ENCODE measurements around the gene PTGES. TPM values are rescaled to one million over a fixed set of nuclear protein-coding genes. Genes with fewer than 3 reads are reported as not detected.

PTGES gene
- total RNA-seq, 1 experiment from 2014 or later: 17.2 TPM

DNA sequence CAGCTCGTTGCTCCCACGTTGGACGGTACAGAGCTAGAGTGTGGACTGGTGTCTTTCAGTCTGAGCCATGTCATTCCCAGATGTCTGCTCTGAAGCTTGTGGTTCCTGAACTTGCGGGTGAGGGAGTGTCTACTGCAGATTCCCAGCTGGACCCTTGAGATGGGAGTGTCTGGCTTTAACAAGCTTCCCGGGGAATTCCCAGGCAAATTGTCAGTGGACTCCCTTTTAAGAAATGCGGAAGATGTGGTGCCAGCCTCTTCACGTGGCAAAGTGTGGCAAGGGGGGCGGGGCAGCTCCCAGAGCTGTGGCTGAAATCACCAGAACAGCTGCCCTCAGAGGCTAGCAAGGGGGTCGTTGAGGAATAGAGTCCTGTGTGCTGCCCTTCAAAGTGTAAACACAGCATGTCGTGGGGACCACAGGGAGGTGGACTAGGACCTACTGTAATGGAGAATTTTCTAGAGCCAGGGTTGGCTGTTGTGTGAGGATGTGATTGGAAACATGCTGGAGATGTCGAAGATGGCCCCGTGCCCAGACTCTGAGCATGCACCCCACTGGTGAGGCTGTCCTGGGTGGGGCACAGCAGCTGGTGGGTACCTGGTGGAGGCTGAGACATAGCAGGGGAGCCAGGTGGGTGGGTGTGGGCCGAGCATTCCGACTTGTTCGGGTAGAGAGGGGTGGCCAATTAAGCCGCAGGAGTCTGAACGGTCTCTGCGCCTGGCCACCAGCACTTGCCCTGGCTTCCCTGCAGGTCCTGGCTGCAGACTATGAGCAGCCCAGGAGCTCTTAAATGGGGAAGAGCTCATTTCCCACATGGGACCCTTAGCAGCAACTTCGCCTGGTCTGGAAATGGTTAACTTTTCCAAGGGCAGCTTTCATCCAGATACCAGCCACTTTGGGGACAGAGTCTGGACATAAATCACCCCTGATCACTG is 50.0 kb downstream of the PTGES start:
- H3K9ac ChIP-seq (ENCODE audit: low read length): no peak overlapping the region
- no peak overlapping the region for H3K4me3 ChIP-seq (replicated peaks in 1 of 2; ENCODE audit: low read depth in 1 of 2, low read length in 2 of 2)
- intact Hi-C loops (cut with micrococcal nuclease): no loop called here
- no peaks in the 10 kb centered on the region for H3K9me2 ChIP-seq (ENCODE audit: insufficient read depth)
- TF ChIP-seq EZH2phosphoT487 (IDR thresholded peaks at IDR 0.05; ENCODE audit: borderline replicate concordance): no peak
- no peak for TF ChIP-seq ZFX (IDR thresholded peaks at IDR 0.05)
- 0 out of 2 replicates have a peak, but pooled peaks cover 3% of the 10 kb centered on the region for H3K79me2 ChIP-seq (ENCODE audit: insufficient read depth, low read length)
- H4K20me1 ChIP-seq (ENCODE audit: insufficient read depth): no peaks in the 10 kb centered on the region
- RAD21 ChIA-PET (ENCODE audit: low non-redundant PET in 1 of 2, low total read pairs in 2 of 2, uncharacterized antibody in 2 of 2, unreplicated experiment in 2 of 2): no interaction called here
- H3K36me3 ChIP-seq (ENCODE audit: control insufficient read depth in 1 of 2, insufficient read depth in 2 of 2, low read length in 2 of 2): no peaks in the 10 kb centered on the region
- CTCF ChIA-PET: interaction anchor here (0.7 kb wide), 1 partner anchor 24 kb away, joined by 3 read pairs; no protein-coding TSS in a partner anchor
- no TSS peak for BruUV-seq (replicated peaks)
- no peak overlapping the region for H2AFZ ChIP-seq (ENCODE audit: low read depth, low read length, poor library complexity, severe bottlenecking)
- no peak for ATAC-seq
- H3K27me3 ChIP-seq (ENCODE audit: insufficient read depth, low read length): no peaks in the 10 kb centered on the region
- H3K9me3 ChIP-seq (ENCODE audit: control insufficient read depth in 1 of 2, insufficient read depth in 1 of 2, low read depth in 1 of 2, low read length in 2 of 2): no peaks in the 10 kb centered on the region
- POLR2A ChIA-PET: no interaction called here
- H3K4me1 ChIP-seq (ENCODE audit: control insufficient read depth in 1 of 2, insufficient read depth in 2 of 2, low read length in 2 of 2): peaks cover 2 to 6% of the 10 kb centered on the region in 2 experiments; a peak in 3 of 4 replicates
- no peak for DNase-seq (ENCODE audit: low read depth, low spot score)
- no peak overlapping the region for H3K4me2 ChIP-seq (ENCODE audit: low read length)
- H3K27ac ChIP-seq (ENCODE audit: low read depth, low read length): no peak overlapping the region

DNA sequence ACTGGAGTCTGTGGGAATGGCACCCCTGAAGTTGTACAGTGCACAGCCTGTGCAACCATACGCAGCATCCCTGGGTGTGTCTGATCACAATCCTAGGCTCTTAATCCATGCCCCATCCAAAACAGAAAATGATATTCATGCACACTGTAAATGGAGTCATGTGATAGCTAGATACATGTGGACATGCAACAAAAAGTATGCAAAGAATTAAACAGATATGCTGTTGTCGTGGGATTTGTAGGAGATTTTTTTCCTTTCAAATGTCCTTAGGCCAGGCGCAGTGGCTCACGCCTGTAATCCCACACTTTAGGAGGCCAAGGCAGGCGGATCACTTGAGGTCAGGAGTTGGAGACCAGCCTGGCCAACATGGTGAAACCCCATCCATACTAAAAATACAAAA is 51.3 kb downstream of the PTGES start:
- Histone ChIP-seq H3K27ac (ENCODE audit: low read depth, low read length) (no peak overlapping the region), H3K4me2 (ENCODE audit: low read length) (no peak overlapping the region), H2AFZ (ENCODE audit: low read depth, low read length, poor library complexity, severe bottlenecking) (no peak overlapping the region), H3K4me3 (replicated peaks in 1 of 2; ENCODE audit: low read depth in 1 of 2, low read length in 2 of 2) (no peak overlapping the region), H3K9me3 (ENCODE audit: control insufficient read depth in 1 of 2, insufficient read depth in 1 of 2, low read depth in 1 of 2, low read length in 2 of 2) (no peaks in the 10 kb centered on the region), H4K20me1 (ENCODE audit: insufficient read depth) (no peaks in the 10 kb centered on the region), H3K79me2 (ENCODE audit: insufficient read depth, low read length) (0 out of 2 replicates have a peak, but pooled peaks cover 3% of the 10 kb centered on the region), H3K4me1 (ENCODE audit: control insufficient read depth in 1 of 2, insufficient read depth in 2 of 2, low read length in 2 of 2) (peaks cover 11 to 18% of the 10 kb centered on the region in 2 experiments; a peak in 3 of 4 replicates), H3K9me2 (ENCODE audit: insufficient read depth) (no peaks in the 10 kb centered on the region), H3K36me3 (ENCODE audit: control insufficient read depth in 1 of 2, insufficient read depth in 2 of 2, low read length in 2 of 2) (no peaks in the 10 kb centered on the region), H3K27me3 (ENCODE audit: insufficient read depth, low read length) (no peaks in the 10 kb centered on the region), H3K9ac (ENCODE audit: low read length) (no peak overlapping the region)
- DNase-seq (ENCODE audit: low read depth, low spot score) (no peak), ATAC-seq (no peak)
- intact Hi-C loops (cut with micrococcal nuclease): no loop called here
- ChIA-PET CTCF (no interaction called here), RAD21 (ENCODE audit: low non-redundant PET in 1 of 2, low total read pairs in 2 of 2, uncharacterized antibody in 2 of 2, unreplicated experiment in 2 of 2) (no interaction called here), POLR2A (no interaction called here)
- no TSS peak for BruUV-seq (replicated peaks)
- TF ChIP-seq EZH2phosphoT487 (IDR thresholded peaks at IDR 0.05; ENCODE audit: borderline replicate concordance) (no peak), CBX3 (IDR thresholded peaks at IDR 0.05; ENCODE audit: low read depth) (no peak), ELF1 (IDR thresholded peaks at IDR 0.05; ENCODE audit: borderline replicate concordance, low read depth) (no peak), EGR1 (IDR thresholded peaks at IDR 0.05; ENCODE audit: low read depth) (no peak), EZH2 (IDR thresholded peaks at IDR 0.05) (no peak), RAD21 (IDR thresholded peaks at IDR 0.05; ENCODE audit: low read depth) (no peak), JUND (IDR thresholded peaks at IDR 0.05) (no peak), SRF (IDR thresholded peaks at IDR 0.05; ENCODE audit: low read depth) (no peak), POLR2A (IDR thresholded peaks at IDR 0.05; ENCODE audit: borderline replicate concordance, extremely low read depth, insufficient read depth, insufficient read length) (no peak), POLR2AphosphoS5 (IDR thresholded peaks at IDR 0.05; ENCODE audit: low read depth, low read length) (no peak), SP1 (IDR thresholded peaks at IDR 0.05; ENCODE audit: low read depth) (no peak), TCF7L2 (IDR thresholded peaks at IDR 0.05; ENCODE audit: borderline replicate concordance, extremely low read depth, insufficient read depth, insufficient read length) (no peak), SIN3A (IDR thresholded peaks at IDR 0.05; ENCODE audit: low read depth) (no peak)
- TF ChIP-seq, protein P1, sequence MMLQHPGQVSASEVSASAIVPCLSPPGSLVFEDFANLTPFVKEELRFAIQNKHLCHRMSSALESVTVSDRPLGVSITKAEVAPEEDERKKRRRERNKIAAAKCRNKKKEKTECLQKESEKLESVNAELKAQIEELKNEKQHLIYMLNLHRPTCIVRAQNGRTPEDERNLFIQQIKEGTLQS (IDR thresholded peaks at IDR 0.05): no peak
- TF ChIP-seq, protein P2, sequence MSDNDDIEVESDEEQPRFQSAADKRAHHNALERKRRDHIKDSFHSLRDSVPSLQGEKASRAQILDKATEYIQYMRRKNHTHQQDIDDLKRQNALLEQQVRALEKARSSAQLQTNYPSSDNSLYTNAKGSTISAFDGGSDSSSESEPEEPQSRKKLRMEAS (IDR thresholded peaks at IDR 0.05): no peak
- TF ChIP-seq, protein P3, sequence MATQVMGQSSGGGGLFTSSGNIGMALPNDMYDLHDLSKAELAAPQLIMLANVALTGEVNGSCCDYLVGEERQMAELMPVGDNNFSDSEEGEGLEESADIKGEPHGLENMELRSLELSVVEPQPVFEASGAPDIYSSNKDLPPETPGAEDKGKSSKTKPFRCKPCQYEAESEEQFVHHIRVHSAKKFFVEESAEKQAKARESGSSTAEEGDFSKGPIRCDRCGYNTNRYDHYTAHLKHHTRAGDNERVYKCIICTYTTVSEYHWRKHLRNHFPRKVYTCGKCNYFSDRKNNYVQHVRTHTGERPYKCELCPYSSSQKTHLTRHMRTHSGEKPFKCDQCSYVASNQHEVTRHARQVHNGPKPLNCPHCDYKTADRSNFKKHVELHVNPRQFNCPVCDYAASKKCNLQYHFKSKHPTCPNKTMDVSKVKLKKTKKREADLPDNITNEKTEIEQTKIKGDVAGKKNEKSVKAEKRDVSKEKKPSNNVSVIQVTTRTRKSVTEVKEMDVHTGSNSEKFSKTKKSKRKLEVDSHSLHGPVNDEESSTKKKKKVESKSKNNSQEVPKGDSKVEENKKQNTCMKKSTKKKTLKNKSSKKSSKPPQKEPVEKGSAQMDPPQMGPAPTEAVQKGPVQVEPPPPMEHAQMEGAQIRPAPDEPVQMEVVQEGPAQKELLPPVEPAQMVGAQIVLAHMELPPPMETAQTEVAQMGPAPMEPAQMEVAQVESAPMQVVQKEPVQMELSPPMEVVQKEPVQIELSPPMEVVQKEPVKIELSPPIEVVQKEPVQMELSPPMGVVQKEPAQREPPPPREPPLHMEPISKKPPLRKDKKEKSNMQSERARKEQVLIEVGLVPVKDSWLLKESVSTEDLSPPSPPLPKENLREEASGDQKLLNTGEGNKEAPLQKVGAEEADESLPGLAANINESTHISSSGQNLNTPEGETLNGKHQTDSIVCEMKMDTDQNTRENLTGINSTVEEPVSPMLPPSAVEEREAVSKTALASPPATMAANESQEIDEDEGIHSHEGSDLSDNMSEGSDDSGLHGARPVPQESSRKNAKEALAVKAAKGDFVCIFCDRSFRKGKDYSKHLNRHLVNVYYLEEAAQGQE (IDR thresholded peaks at IDR 0.05; ENCODE audit: low read depth): no peak

Data from HCT116 (cell line).